Epithelial cell of proximal tubule (primary cell): ENCODE data around the gene USP16. TPM values are rescaled to one million over a fixed set of nuclear protein-coding genes. Genes with fewer than 3 reads are reported as not detected.
A peak's percentile ranks its signal among the peaks of the same experiment; 100 is the strongest.
"Not testable (repeated sequence)": the region's sequence is repeated elsewhere in the genome, so short reads cannot be mapped to it uniquely, and the experiment has no call there.

Experiments used
- DNase-seq: peaks from one replicate; pipeline ENCODE4 v3.0.0-alpha.2; 2011; ENCODE audit warnings: low read depth
- H3K4me3 ChIP-seq: 2 replicates; pipeline ENCODE4 v1.5.1; 2011; ENCODE audit warnings: low read depth, mild to moderate bottlenecking, low read length
- total RNA-seq: library from RNA; depleted of rRNA; stranded (reverse); fragments of >200 nt; gene quantifications from 2 replicates; pipeline ENCODE4 v1.2.3, GENCODE V29; 2015
- TF ChIP-seq, protein P1 (sequence below): conservative IDR thresholded peaks from 2 replicates; pipeline ENCODE4 v1.5.1; 2012; ENCODE audit warnings: low read depth, mild to moderate bottlenecking, low read length

The USP16 gene
- total RNA-seq, 1 donor from 2014 or later: 20.7 TPM

DNA sequence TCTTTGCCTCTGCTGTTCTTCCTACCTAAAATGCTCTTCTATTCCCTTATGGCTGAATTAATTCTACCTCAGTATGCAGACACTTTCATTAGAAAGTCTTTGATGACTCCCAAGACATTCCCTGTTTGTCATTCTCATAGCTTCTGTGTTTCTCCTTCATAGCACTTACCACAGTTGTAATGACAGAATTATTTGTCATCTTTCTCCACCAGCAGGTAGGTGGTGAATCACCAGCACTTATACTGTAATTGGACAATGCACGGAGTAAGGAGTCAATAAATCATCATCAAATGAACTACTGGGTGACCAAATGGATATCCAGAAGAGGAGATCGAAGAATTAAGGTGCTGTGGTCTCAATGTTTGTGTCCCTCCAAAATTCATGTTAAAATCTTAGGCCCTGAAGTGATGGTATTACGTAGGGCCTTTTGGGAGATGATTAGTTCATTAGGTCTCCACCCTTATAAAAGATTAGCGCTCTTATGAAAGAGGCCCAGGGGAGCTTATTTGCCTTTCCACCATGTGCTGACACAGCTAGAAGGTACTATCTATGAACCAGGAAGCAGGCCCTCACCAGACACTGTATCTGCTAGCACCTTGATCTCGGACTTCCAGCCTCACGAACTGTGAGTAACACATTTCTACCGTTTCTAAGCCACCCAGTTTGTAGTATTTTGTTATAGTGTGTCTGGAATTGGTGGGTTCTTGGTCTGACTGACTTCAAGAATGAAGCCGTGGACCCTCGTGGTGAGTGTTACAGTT, 51.4 kb downstream of the USP16 start:
- H3K4me3 ChIP-seq: no peak overlapping the region
- TF ChIP-seq, protein P1, sequence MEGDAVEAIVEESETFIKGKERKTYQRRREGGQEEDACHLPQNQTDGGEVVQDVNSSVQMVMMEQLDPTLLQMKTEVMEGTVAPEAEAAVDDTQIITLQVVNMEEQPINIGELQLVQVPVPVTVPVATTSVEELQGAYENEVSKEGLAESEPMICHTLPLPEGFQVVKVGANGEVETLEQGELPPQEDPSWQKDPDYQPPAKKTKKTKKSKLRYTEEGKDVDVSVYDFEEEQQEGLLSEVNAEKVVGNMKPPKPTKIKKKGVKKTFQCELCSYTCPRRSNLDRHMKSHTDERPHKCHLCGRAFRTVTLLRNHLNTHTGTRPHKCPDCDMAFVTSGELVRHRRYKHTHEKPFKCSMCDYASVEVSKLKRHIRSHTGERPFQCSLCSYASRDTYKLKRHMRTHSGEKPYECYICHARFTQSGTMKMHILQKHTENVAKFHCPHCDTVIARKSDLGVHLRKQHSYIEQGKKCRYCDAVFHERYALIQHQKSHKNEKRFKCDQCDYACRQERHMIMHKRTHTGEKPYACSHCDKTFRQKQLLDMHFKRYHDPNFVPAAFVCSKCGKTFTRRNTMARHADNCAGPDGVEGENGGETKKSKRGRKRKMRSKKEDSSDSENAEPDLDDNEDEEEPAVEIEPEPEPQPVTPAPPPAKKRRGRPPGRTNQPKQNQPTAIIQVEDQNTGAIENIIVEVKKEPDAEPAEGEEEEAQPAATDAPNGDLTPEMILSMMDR: no peak

DNA sequence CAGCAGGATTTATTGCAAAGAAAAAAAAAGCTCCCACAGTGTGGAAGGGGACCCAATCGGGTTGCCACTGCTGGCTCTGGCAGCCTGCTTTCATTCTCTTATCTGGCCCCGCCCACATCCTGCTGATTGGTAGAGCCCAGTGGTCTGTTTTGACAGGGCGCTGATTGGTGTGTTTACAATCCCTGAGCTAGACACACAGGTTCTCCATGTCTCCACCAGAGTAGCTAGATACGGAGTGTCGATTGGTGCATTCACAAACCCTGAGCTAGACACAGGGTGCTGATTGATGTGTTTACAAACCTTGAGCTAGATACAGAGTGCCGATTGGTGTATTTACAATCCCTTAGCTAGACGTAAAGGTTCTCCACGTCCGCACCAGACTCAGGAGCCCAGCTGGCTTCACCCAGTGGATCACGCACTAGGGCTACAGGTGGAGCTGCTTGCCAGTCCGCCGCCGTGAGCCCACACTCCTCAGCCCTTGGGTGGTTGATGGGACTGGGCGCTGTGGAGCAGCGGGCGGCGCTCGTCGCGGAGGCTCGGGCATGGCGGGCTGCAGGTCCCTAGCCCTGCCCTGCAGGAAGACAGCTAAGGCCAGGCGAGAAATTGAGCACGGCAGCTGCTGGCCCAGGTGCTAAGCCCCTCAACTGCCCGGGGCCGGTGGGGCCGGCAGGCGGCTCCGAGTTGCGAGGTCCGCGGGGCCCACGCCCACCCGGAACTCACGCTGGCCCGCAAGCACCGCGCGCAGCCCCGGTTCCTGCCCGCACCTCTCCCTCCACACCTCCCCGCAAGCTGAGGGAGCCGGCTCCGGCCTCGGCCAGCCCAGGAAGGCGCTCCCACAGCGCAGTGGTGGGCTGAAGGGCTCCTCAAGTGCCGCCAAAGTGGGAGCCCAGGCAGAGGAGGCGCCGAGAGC, 52.5 kb downstream of the USP16 start:
- peak overlapping the region; percentile 46 for H3K4me3 ChIP-seq
- DNase-seq: not testable (repeated sequence)

More for the DNA sequence above, 51.4 kb downstream of the USP16 start:
- no peak for DNase-seq

DNA sequence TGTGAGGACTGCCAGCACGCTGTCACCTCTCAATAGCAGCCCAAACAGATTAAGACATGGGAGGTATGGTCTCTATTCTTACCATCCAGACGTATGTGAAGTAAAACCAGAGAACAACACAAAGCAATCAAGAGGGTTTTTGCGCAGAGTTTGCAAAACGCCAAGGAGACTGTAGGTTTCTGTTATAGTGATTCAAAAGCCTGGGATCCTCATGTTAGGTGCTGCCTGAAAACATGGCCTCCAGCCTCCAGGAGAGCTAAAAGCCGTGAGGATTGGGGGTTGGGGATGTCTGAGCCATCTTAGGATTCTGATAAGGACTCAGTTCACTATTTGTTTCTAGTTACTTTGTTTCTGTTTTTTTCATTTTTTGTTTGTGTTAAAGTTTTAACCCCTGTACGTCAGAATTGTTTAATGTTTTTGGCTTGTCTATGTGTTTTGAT, 53.2 kb downstream of the USP16 start:
- TF ChIP-seq, protein P1: no peak

DNA sequence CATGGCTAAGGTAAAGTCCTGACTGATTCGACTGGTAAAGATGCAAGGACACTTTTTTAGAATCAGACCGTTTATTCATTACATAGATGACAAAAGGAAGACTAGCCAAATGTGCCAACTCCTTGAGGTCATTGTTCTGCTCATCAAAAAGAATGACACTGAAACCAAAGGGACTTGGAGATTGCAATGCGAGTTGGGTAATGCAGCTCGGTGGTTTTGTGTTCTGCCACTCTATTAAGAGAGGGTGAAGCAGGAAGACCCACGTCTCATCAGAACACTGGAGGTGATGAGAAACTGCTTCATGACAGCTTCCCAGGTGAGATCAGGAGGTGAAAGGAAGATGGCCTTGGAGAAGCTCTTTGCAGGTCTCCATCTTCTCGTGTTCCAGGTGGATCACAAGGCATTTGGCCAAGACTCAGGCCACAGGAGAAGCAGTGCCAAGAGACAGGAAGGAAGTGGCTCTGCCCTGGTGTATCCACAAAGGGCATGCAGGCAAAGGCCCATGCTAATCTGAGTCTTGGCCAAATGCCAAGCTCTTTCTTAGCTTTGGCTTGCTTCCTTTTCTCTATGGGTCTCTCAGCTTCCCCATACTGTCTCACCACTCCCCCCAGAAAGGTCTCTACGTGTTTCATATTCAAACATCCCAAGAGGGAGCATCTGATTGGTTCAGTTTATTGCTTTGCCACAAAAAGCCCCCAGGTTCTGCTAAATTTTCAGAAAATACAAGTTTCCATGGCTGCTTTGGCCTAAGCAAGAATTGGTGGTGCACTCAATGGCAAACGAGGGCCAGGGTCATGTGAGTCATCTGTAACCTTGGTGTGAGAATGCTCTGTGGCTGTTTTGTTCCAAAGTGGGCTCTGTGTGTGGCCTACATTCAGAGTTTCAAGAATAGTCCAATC, 54.6 kb downstream of the USP16 start:
- TF ChIP-seq, protein P1: no peak
- no peak for DNase-seq
- no peak overlapping the region for H3K4me3 ChIP-seq

More for the DNA sequence above, 53.2 kb downstream of the USP16 start:
- no peak for DNase-seq
- H3K4me3 ChIP-seq: peak overlapping the region; percentile 46

DNA sequence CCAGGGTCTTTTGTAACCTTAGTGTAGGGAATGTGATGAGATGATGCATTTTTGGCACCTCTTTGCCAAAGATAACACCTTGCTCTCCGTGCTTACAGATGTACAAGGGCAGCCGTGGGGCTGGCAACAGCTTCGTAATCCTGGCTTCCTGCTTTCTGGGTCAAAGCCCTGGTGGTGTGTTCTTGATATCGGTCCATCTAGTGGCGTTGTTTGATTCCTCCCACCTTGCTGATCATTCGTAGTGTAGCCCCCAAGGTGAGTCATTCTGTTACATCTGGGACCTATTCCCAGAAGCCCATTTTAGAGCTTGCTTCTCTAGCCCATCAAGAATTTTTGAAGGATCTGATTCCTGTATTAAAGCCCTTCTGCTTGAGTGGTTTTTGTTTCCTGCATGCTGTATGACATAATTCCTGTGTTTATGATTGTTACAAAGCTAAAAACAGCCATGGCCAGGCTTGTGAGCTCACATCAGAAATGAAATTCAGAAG, 56.0 kb downstream of the USP16 start:
- DNase-seq: no peak
- TF ChIP-seq, protein P1: peak; percentile 13
- no peak overlapping the region for H3K4me3 ChIP-seq

DNA sequence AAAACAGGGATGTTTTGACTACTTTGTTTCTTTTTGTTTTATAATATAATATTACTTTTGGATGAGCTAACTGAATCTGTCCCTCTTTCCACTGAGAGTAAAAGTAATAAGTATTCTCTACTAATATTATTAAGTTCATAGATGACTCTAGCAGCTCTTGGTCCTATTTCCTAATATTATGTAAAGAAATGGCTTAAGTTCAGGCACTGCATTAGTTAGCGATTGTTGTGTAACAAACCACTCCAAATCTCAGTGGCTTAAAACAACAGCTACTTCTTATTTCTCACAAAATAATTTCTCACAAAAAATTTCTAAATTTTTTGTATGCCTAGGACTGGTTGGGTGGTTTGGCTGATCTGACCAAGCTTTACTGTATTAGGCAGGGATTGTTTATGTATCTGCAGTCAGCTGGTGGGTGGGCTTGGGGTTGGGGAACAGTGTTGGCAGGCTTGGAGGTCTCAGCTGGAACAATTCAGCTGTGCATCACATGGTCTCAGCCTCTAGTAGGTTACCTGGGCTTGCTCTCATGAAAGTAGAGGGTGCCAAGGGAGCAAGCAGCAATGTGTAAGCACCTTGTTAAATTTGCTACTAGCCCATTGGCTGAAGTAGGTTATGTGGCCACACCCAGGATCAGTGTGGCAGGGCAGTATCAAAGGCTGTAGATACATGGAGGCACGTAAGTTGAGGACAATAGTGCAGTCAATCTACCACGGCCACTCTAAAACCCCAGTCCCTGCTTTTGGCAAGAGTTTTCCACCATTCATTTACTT, 57.8 kb downstream of the USP16 start:
- TF ChIP-seq, protein P1: no peak
- no peak overlapping the region for H3K4me3 ChIP-seq
- DNase-seq: no peak
